SK-N-SH (cell line): ENCODE data around the gene BAG1. TPM values are rescaled to one million over a fixed set of nuclear protein-coding genes. Genes with fewer than 3 reads are reported as not detected.

Experiments
- CTCF ChIA-PET: fragments of 300-600, 350-600 bp; formaldehyde crosslinking; extraction: SDS; loops from one replicate; lab custom pipeline; 2021; lab: Yijun Ruan, JAX
- POLR2A ChIA-PET: fragments of 350-600 bp; sonication (Branson Sonifier 250); formaldehyde crosslinking; extraction: SDS; loops from one replicate; lab custom pipeline; 2020; ENCODE audit warnings: antibody characterized with exemption, inconsistent platforms; lab: Yijun Ruan, JAX
- DNase-seq: peaks from one replicate; pipeline ENCODE4 v3.0.0; 2012
- H2AFZ ChIP-seq: fragments of 200-600 bp; sonication (generic); 2 replicates; pipeline ENCODE4 v1.8.1; 2016; ENCODE audit warnings: antibody characterized with exemption, mild to moderate bottlenecking, low read depth
- H3F3A ChIP-seq: fragments of 200-600 bp; sonication (generic); replicated peaks from 2 replicates; pipeline ENCODE3; 2016; ENCODE audit warnings: antibody characterized with exemption, mild to moderate bottlenecking; ENCODE audit not compliant: insufficient read depth
- H3K27ac ChIP-seq, 2 experiments: fragments of 200-500 bp in 1 of 2; fragments of 200-600 bp in 1 of 2; sonication (Bioruptor generic) in 1 of 2; sonication (generic), shearing (Covaris generic) in 1 of 2; 2 replicates each; pipeline versions ENCODE4 v1.5.1 to v1.6.1; 2014 to 2016; ENCODE audit warnings: low read depth in 2 of 2, inconsistent platforms in 1 of 2, low read length in 1 of 2, mild to moderate bottlenecking in 1 of 2, mixed read lengths in 1 of 2
- H3K27me3 ChIP-seq: fragments of 200-600 bp; sonication (generic), shearing (Covaris generic); 2 replicates; pipeline ENCODE4 v1.6.1; 2016; ENCODE audit warnings: mixed run types; ENCODE audit not compliant: insufficient read depth
- H3K36me3 ChIP-seq, 2 experiments: fragments of 200-500 bp in 1 of 2; fragments of 200-600 bp in 1 of 2; sonication (Bioruptor generic) in 1 of 2; sonication (generic) in 1 of 2; replicated peaks in 1 of 2; 2 replicates each; pipeline versions ENCODE3 to v1.5.1; 2014 to 2016; ENCODE audit warnings: low read length in 1 of 2, mild to moderate bottlenecking in 1 of 2; ENCODE audit not compliant: insufficient read depth in 2 of 2, control insufficient read depth in 1 of 2
- H3K4me1 ChIP-seq, 2 experiments: fragments of 200-500 bp in 1 of 2; fragments of 200-600 bp in 1 of 2; sonication (Bioruptor generic) in 1 of 2; sonication (generic), shearing (Covaris generic) in 1 of 2; 2 replicates each; pipeline versions ENCODE4 v1.5.1 to v1.6.1; 2014 to 2016; ENCODE audit warnings: low read depth in 1 of 2, low read length in 1 of 2, mixed run types in 1 of 2; ENCODE audit not compliant: insufficient read depth in 2 of 2, control insufficient read depth in 1 of 2
- H3K4me2 ChIP-seq: fragments of 200-600 bp; sonication (generic), shearing (Covaris generic); 2 replicates; pipeline ENCODE4 v1.6.1; 2017; ENCODE audit warnings: mixed run types
- H3K4me3 ChIP-seq, 2 experiments: fragments of 200-500 bp in 1 of 2; fragments of 200-600 bp in 1 of 2; sonication (Bioruptor generic) in 1 of 2; sonication (generic), shearing (Covaris generic) in 1 of 2; 2 replicates each; pipeline versions ENCODE4 v1.5.1 to v1.8.1; 2014 to 2016; ENCODE audit warnings: low read depth in 2 of 2, inconsistent platforms in 1 of 2, low read length in 1 of 2, mild to moderate bottlenecking in 1 of 2, mixed read lengths in 1 of 2, moderate library complexity in 1 of 2
- H3K79me2 ChIP-seq: fragments of 200-600 bp; sonication (generic); 2 replicates; pipeline ENCODE4 v1.8.1; 2017; ENCODE audit warnings: mild to moderate bottlenecking; ENCODE audit not compliant: insufficient read depth
- H3K9ac ChIP-seq: fragments of 200-600 bp; sonication (generic); 2 replicates; pipeline ENCODE4 v1.6.1; 2017; ENCODE audit warnings: mixed run types
- H3K9me2 ChIP-seq: fragments of 200-600 bp; sonication (generic); 2 replicates; pipeline ENCODE4 v1.6.1; 2017; ENCODE audit warnings: mixed run types
- H3K9me3 ChIP-seq: fragments of 200-600 bp; sonication (generic); 2 replicates; pipeline ENCODE4 v1.6.1; 2017; ENCODE audit warnings: mixed run types, mild to moderate bottlenecking, moderate library complexity
- H4K20me1 ChIP-seq: fragments of 200-600 bp; sonication (generic); 2 replicates; pipeline ENCODE4 v1.6.1; 2017; ENCODE audit warnings: mild to moderate bottlenecking, mixed run types; ENCODE audit not compliant: insufficient read depth
- CHD2 ChIP-seq: fragments of 150-350 bp; IDR thresholded peaks from 2 replicates; pipeline ENCODE4 v1.6.1; 2018; ENCODE audit warnings: low read length; ENCODE audit not compliant: partially characterized antibody
- CTCF ChIP-seq: fragments of 200-600 bp; sonication (generic); IDR thresholded peaks from 2 replicates; pipeline ENCODE4 v1.6.1; 2017; ENCODE audit warnings: antibody characterized with exemption, mild to moderate bottlenecking, moderate library complexity
- EP300 ChIP-seq, 2 experiments: IDR thresholded peaks; 2 replicates each; pipeline versions ENCODE4 v1.4.0 to v1.6.1; 2012; ENCODE audit warnings: borderline replicate concordance in 1 of 2, low read depth in 1 of 2, low read length in 1 of 2
- FOXJ3 ChIP-seq: sonication (generic); formaldehyde crosslinking; IDR thresholded peaks from 2 replicates; pipeline ENCODE4 v1.5.1; 2020; ENCODE audit warnings: mild to moderate bottlenecking, missing genetic modification reagents
- GABPA ChIP-seq: IDR thresholded peaks from 2 replicates; pipeline ENCODE4 v1.4.0; 2012; ENCODE audit warnings: low read depth, mild to moderate bottlenecking
- JUND ChIP-seq: IDR thresholded peaks from 2 replicates; pipeline ENCODE4 v1.4.0; 2012
- MEF2A ChIP-seq: IDR thresholded peaks from 2 replicates; pipeline ENCODE4 v1.4.0; 2012; ENCODE audit warnings: low read depth, borderline replicate concordance
- NFIC ChIP-seq: IDR thresholded peaks from 2 replicates; pipeline ENCODE4 v1.4.0; 2012; ENCODE audit warnings: borderline replicate concordance
- NRF1 ChIP-seq: IDR thresholded peaks from 2 replicates; pipeline ENCODE4 v1.6.1; 2012; ENCODE audit warnings: low read depth, mild to moderate bottlenecking, low read length
- POLR2AphosphoS5 ChIP-seq: IDR thresholded peaks from 2 replicates; pipeline ENCODE4 v1.6.1; 2012; ENCODE audit warnings: low read depth, low read length
- RAD21 ChIP-seq: IDR thresholded peaks from 2 replicates; pipeline ENCODE4 v1.6.1; 2012; ENCODE audit warnings: mild to moderate bottlenecking, low read length
- RFX5 ChIP-seq: IDR thresholded peaks from 2 replicates; pipeline ENCODE4 v1.6.1; 2012; ENCODE audit warnings: mild to moderate bottlenecking, improper control_type of control experiment, low read length
- RXRA ChIP-seq: IDR thresholded peaks from 2 replicates; pipeline ENCODE4 v1.4.0; 2012; ENCODE audit warnings: low read depth, mild to moderate bottlenecking, borderline replicate concordance
- SMC3 ChIP-seq: IDR thresholded peaks from 2 replicates; pipeline ENCODE4 v1.6.1; 2012; ENCODE audit warnings: low read depth, low read length, improper control_type of control experiment
- TCF12 ChIP-seq: IDR thresholded peaks from 2 replicates; pipeline ENCODE4 v1.4.0; 2012
- TEAD4 ChIP-seq: IDR thresholded peaks from 2 replicates; pipeline ENCODE4 v1.4.0; 2012; ENCODE audit warnings: mild to moderate bottlenecking, borderline replicate concordance; ENCODE audit not compliant: insufficient read depth
- USF1 ChIP-seq: IDR thresholded peaks from 2 replicates; pipeline ENCODE4 v1.4.0; 2012; ENCODE audit warnings: low read depth, borderline replicate concordance
- YY1 ChIP-seq: IDR thresholded peaks from 2 replicates; pipeline ENCODE4 v1.4.0; 2012; ENCODE audit warnings: low read depth, mild to moderate bottlenecking
- WGBS: methylation state at CpG from one replicate; pipeline ENCODE4 v1.1.6; 2017; ENCODE audit warnings: low lambda C conversion rate; 5-methylcytosine and 5-hydroxymethylcytosine counted together
- polyA plus RNA-seq, 3 experiments: library from polyadenylated mRNA; depleted of rRNA; stranded (reverse); fragments of >200 nt; gene quantifications; 2 replicates each; pipeline ENCODE4 v1.2.3, GENCODE V29; 2012
- TF ChIP-seq, protein P1 (sequence below): IDR thresholded peaks from 2 replicates; pipeline ENCODE4 v1.4.0; 2012; ENCODE audit warnings: low read depth
- TF ChIP-seq, protein P2 (sequence below): IDR thresholded peaks from 2 replicates; pipeline ENCODE4 v1.4.0; 2012; ENCODE audit warnings: low read depth, borderline replicate concordance

BAG1 gene
- polyA plus RNA-seq, 1 of the 3 experiments (the other 2 are of a cell fraction) = 49.9 TPM

DNA sequence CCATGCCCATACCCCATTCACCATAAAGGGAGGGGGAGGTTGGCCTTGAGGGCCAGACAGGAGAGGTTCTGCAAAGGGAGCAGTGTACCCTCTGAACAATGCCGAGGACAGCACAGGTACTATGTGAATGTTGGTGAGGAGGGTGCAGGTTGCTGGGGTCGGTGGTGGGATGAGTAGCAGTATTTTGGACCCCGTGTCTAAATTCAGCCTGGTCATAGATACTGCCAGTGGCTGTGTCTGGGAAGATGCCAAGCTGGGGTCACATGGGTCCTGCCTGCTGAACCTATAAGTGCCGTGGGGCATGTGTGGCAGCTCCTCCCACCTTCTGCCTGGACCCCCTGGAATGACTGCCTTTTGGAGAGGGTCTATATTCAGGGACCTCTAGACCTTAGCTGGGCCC, 35.9 kb downstream of the BAG1 start:
- H3K27me3 ChIP-seq = no peaks in the 10 kb centered on the region
- no peak overlapping the region for H3K4me3 ChIP-seq
- no peaks in the 10 kb centered on the region for H3K36me3 ChIP-seq
- H3K79me2 ChIP-seq = no peaks in the 10 kb centered on the region
- H3K9me3 ChIP-seq = no peaks in the 10 kb centered on the region
- H2AFZ ChIP-seq = no peak overlapping the region
- POLR2A ChIA-PET = no interaction called here
- no peak overlapping the region for H3K9ac ChIP-seq
- WGBS = 51% methylated on average over 2 of the region's 4 CpGs
- DNase-seq = no peak
- peaks cover 2 to 4% of the 10 kb centered on the region in 2 experiments; a peak in 1 of 4 replicates for H3K4me1 ChIP-seq
- no peaks in the 10 kb centered on the region for H3K9me2 ChIP-seq
- no peak overlapping the region for H3K27ac ChIP-seq
- CTCF ChIA-PET = interaction anchor here (0.9 to 4.3 kb wide), 3 partner anchors 12 to 147 kb away, joined by 4 to 57 read pairs (median 4); partner anchors contain the start of gene SPINK4
- H3F3A ChIP-seq = no peaks in the 10 kb centered on the region
- H4K20me1 ChIP-seq = no peaks in the 10 kb centered on the region
- no peak overlapping the region for H3K4me2 ChIP-seq
- no peak for TF ChIP-seq POLR2AphosphoS5
- TF ChIP-seq CHD2 = no peak
- TF ChIP-seq, protein P1, sequence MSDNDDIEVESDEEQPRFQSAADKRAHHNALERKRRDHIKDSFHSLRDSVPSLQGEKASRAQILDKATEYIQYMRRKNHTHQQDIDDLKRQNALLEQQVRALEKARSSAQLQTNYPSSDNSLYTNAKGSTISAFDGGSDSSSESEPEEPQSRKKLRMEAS = no peak
- TF ChIP-seq RAD21 = no peak
- TF ChIP-seq NRF1 = no peak
- no peak for TF ChIP-seq JUND
- no peak for TF ChIP-seq CTCF
- TF ChIP-seq GABPA = no peak
- TF ChIP-seq, protein P2, sequence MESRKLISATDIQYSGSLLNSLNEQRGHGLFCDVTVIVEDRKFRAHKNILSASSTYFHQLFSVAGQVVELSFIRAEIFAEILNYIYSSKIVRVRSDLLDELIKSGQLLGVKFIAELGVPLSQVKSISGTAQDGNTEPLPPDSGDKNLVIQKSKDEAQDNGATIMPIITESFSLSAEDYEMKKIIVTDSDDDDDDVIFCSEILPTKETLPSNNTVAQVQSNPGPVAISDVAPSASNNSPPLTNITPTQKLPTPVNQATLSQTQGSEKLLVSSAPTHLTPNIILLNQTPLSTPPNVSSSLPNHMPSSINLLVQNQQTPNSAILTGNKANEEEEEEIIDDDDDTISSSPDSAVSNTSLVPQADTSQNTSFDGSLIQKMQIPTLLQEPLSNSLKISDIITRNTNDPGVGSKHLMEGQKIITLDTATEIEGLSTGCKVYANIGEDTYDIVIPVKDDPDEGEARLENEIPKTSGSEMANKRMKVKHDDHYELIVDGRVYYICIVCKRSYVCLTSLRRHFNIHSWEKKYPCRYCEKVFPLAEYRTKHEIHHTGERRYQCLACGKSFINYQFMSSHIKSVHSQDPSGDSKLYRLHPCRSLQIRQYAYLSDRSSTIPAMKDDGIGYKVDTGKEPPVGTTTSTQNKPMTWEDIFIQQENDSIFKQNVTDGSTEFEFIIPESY = no peak
- no peak for TF ChIP-seq RFX5
- TF ChIP-seq EP300 (IDR thresholded peaks at IDR 0.05; ENCODE audit: borderline replicate concordance in 1 of 2, low read depth in 1 of 2, low read length in 1 of 2) = no peak
- TF ChIP-seq RXRA = no peak
- no peak for TF ChIP-seq MEF2A
- no peak for TF ChIP-seq YY1
- TF ChIP-seq FOXJ3 = no peak
- TF ChIP-seq TCF12 = no peak
- no peak for TF ChIP-seq USF1
- no peak for TF ChIP-seq TEAD4
- TF ChIP-seq NFIC = no peak
- TF ChIP-seq SMC3 = no peak
